ENCODE data around the gene SLC9A9.

The SLC9A9 gene

GRCh38 chr3:143859465-143860203 is 11.4 kb upstream of the SLC9A9 start:
- DNase-seq (ENCODE audit: low read depth) = no peak
- no peak for TF ChIP-seq CTCF (conservative IDR thresholded peaks at IDR 0.05; ENCODE audit: control insufficient read depth, insufficient read depth, low read depth, low read length)
- H3K4me3 ChIP-seq (ENCODE audit: control insufficient read depth, low read depth, low read length) = no peak overlapping the region

DNA sequence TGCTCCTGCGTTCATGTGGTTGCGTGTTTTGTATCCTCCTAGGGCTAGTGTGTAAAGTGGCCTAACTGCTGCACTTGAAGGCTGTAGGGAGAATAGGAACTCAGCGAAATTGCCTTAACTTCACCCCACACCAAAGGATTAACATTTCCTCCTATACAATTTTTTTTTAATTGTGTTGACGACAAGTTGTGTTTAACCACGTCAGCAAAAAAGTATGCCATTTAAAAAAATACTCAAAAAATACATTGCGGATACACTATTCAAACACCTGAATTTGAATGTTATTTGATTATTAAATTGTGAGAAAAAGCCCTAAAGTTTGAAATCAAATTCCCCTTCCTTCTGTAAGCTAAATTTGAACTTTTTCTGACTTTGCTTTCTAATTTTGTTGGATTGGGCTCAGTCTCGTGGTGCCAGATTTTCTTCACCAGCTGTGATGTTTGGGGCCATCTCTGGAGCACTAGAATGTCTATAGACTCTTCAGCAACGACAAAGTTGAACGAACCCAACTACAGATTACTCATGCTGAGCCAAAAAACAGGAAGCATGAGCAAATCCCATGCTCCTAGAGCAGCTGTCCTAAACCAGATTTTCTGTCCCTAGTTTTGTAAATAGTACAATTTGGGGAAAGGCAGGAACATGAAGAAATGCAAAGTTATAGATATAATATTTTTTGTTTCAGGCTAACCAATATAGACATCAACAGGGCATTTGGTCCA is 8.1 kb upstream of the SLC9A9 start:
- no peak for TF ChIP-seq CTCF (conservative IDR thresholded peaks at IDR 0.05; ENCODE audit: control insufficient read depth, insufficient read depth, low read depth, low read length)
- DNase-seq (ENCODE audit: low read depth) = peak; percentile 16
- no peak overlapping the region for H3K4me3 ChIP-seq (ENCODE audit: control insufficient read depth, low read depth, low read length)

DNA sequence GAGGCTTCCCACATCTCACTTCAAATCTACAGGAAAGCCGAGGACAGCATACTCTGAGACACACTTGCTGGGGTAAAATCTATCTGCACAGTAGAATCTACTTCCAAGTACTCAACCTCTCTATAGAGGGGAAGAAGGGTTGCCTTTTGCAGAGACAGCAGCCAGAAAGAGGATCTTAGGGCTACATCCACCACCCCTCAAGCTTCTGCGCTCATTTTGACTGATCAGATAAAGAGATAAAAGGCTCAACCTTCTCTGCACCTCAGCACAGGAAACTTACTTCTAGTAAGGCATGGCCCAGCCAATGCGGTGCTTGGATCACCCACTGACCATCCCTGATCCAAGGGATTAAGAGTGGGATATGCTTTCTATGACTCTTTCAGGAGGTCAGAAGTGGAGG is 6.9 kb upstream of the SLC9A9 start:
- no peak for DNase-seq (ENCODE audit: low read depth)
- no peak for TF ChIP-seq CTCF (conservative IDR thresholded peaks at IDR 0.05; ENCODE audit: control insufficient read depth, insufficient read depth, low read depth, low read length)
- H3K4me3 ChIP-seq (ENCODE audit: control insufficient read depth, low read depth, low read length) = no peak overlapping the region

GRCh38 chr3:143851331-143852017 is 3.2 kb upstream of the SLC9A9 start:
- H3K4me3 ChIP-seq (ENCODE audit: control insufficient read depth, low read depth, low read length) = no peak overlapping the region
- no peak for TF ChIP-seq CTCF (conservative IDR thresholded peaks at IDR 0.05; ENCODE audit: control insufficient read depth, insufficient read depth, low read depth, low read length)
- DNase-seq (ENCODE audit: low read depth) = no peak

DNA sequence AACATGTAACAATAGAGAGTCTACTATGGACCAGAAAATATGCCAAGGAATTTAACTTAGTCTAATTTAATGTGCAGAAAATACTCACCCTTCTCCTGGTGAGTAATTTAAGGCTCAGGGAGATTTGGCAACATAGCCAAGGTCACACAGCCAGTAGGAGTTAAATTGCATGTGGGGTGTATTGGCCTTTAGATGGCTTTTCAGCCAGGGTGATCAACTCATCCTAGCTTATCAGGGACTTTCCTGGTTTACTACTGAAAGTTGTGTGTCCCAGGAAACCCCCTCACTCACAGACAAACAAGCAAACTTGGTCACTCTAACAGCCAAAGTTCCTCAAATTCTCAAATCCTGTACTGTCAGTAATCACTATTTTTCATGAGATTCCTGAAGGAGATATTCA is 2.6 kb upstream of the SLC9A9 start:
- TF ChIP-seq CTCF (conservative IDR thresholded peaks at IDR 0.05; ENCODE audit: control insufficient read depth, insufficient read depth, low read depth, low read length) = no peak
- DNase-seq (ENCODE audit: low read depth) = peak; percentile 48
- no peak overlapping the region for H3K4me3 ChIP-seq (ENCODE audit: control insufficient read depth, low read depth, low read length)

GRCh38 chr3:143849854-143850549 is 1.7 kb upstream of the SLC9A9 start:
- TF ChIP-seq CTCF (conservative IDR thresholded peaks at IDR 0.05; ENCODE audit: control insufficient read depth, insufficient read depth, low read depth, low read length) = no peak
- H3K4me3 ChIP-seq (ENCODE audit: control insufficient read depth, low read depth, low read length) = no peak overlapping the region
- peak; percentile 93 for DNase-seq (ENCODE audit: low read depth)
